SK-N-SH (cell line): ENCODE results near the gene WFDC9. TPM values are rescaled to one million over a fixed set of nuclear protein-coding genes. Genes with fewer than 3 reads are reported as not detected.

Source experiments
- CTCF ChIA-PET: fragments of 300-600, 350-600 bp; formaldehyde crosslinking; extraction: SDS; loops from one replicate; lab custom pipeline; 2021; lab: Yijun Ruan, JAX
- POLR2A ChIA-PET: fragments of 350-600 bp; sonication (Branson Sonifier 250); formaldehyde crosslinking; extraction: SDS; loops from one replicate; lab custom pipeline; 2020; ENCODE audit warnings: antibody characterized with exemption, inconsistent platforms; lab: Yijun Ruan, JAX
- DNase-seq: peaks from one replicate; pipeline ENCODE4 v3.0.0; 2012
- H2AFZ ChIP-seq: fragments of 200-600 bp; sonication (generic); 2 replicates; pipeline ENCODE4 v1.8.1; 2016; ENCODE audit warnings: antibody characterized with exemption, mild to moderate bottlenecking, low read depth
- H3F3A ChIP-seq: fragments of 200-600 bp; sonication (generic); replicated peaks from 2 replicates; pipeline ENCODE3; 2016; ENCODE audit warnings: antibody characterized with exemption, mild to moderate bottlenecking; ENCODE audit not compliant: insufficient read depth
- H3K27ac ChIP-seq, 2 experiments: fragments of 200-500 bp in 1 of 2; fragments of 200-600 bp in 1 of 2; sonication (Bioruptor generic) in 1 of 2; sonication (generic), shearing (Covaris generic) in 1 of 2; 2 replicates each; pipeline versions ENCODE4 v1.5.1 to v1.6.1; 2014 to 2016; ENCODE audit warnings: low read depth in 2 of 2, inconsistent platforms in 1 of 2, low read length in 1 of 2, mild to moderate bottlenecking in 1 of 2, mixed read lengths in 1 of 2
- H3K27me3 ChIP-seq: fragments of 200-600 bp; sonication (generic), shearing (Covaris generic); 2 replicates; pipeline ENCODE4 v1.6.1; 2016; ENCODE audit warnings: mixed run types; ENCODE audit not compliant: insufficient read depth
- H3K36me3 ChIP-seq, 2 experiments: fragments of 200-500 bp in 1 of 2; fragments of 200-600 bp in 1 of 2; sonication (Bioruptor generic) in 1 of 2; sonication (generic) in 1 of 2; replicated peaks in 1 of 2; 2 replicates each; pipeline versions ENCODE3 to v1.5.1; 2014 to 2016; ENCODE audit warnings: low read length in 1 of 2, mild to moderate bottlenecking in 1 of 2; ENCODE audit not compliant: insufficient read depth in 2 of 2, control insufficient read depth in 1 of 2
- H3K4me1 ChIP-seq, 2 experiments: fragments of 200-500 bp in 1 of 2; fragments of 200-600 bp in 1 of 2; sonication (Bioruptor generic) in 1 of 2; sonication (generic), shearing (Covaris generic) in 1 of 2; 2 replicates each; pipeline versions ENCODE4 v1.5.1 to v1.6.1; 2014 to 2016; ENCODE audit warnings: low read depth in 1 of 2, low read length in 1 of 2, mixed run types in 1 of 2; ENCODE audit not compliant: insufficient read depth in 2 of 2, control insufficient read depth in 1 of 2
- H3K4me2 ChIP-seq: fragments of 200-600 bp; sonication (generic), shearing (Covaris generic); 2 replicates; pipeline ENCODE4 v1.6.1; 2017; ENCODE audit warnings: mixed run types
- H3K4me3 ChIP-seq, 2 experiments: fragments of 200-500 bp in 1 of 2; fragments of 200-600 bp in 1 of 2; sonication (Bioruptor generic) in 1 of 2; sonication (generic), shearing (Covaris generic) in 1 of 2; 2 replicates each; pipeline versions ENCODE4 v1.5.1 to v1.8.1; 2014 to 2016; ENCODE audit warnings: low read depth in 2 of 2, inconsistent platforms in 1 of 2, low read length in 1 of 2, mild to moderate bottlenecking in 1 of 2, mixed read lengths in 1 of 2, moderate library complexity in 1 of 2
- H3K79me2 ChIP-seq: fragments of 200-600 bp; sonication (generic); 2 replicates; pipeline ENCODE4 v1.8.1; 2017; ENCODE audit warnings: mild to moderate bottlenecking; ENCODE audit not compliant: insufficient read depth
- H3K9ac ChIP-seq: fragments of 200-600 bp; sonication (generic); 2 replicates; pipeline ENCODE4 v1.6.1; 2017; ENCODE audit warnings: mixed run types
- H3K9me2 ChIP-seq: fragments of 200-600 bp; sonication (generic); 2 replicates; pipeline ENCODE4 v1.6.1; 2017; ENCODE audit warnings: mixed run types
- H3K9me3 ChIP-seq: fragments of 200-600 bp; sonication (generic); 2 replicates; pipeline ENCODE4 v1.6.1; 2017; ENCODE audit warnings: mixed run types, mild to moderate bottlenecking, moderate library complexity
- H4K20me1 ChIP-seq: fragments of 200-600 bp; sonication (generic); 2 replicates; pipeline ENCODE4 v1.6.1; 2017; ENCODE audit warnings: mild to moderate bottlenecking, mixed run types; ENCODE audit not compliant: insufficient read depth
- ELF1 ChIP-seq: IDR thresholded peaks from 2 replicates; pipeline ENCODE4 v1.4.0; 2012
- EP300 ChIP-seq, 2 experiments: IDR thresholded peaks; 2 replicates each; pipeline versions ENCODE4 v1.4.0 to v1.6.1; 2012; ENCODE audit warnings: borderline replicate concordance in 1 of 2, low read depth in 1 of 2, low read length in 1 of 2
- EZH2phosphoT487 ChIP-seq: fragments of 200-600 bp; sonication (generic); IDR thresholded peaks from 2 replicates; pipeline ENCODE4 v1.6.1; 2017; ENCODE audit warnings: low read depth, mixed run types, mild to moderate bottlenecking, antibody characterized with exemption, moderate library complexity, borderline replicate concordance
- FOSL2 ChIP-seq: IDR thresholded peaks from 2 replicates; pipeline ENCODE4 v1.4.0; 2012; ENCODE audit warnings: low read depth, mild to moderate bottlenecking, moderate library complexity, borderline replicate concordance
- FOXJ3 ChIP-seq: sonication (generic); formaldehyde crosslinking; IDR thresholded peaks from 2 replicates; pipeline ENCODE4 v1.5.1; 2020; ENCODE audit warnings: mild to moderate bottlenecking, missing genetic modification reagents
- FOXM1 ChIP-seq: IDR thresholded peaks from 2 replicates; pipeline ENCODE4 v1.4.0; 2012; ENCODE audit warnings: low read depth, mild to moderate bottlenecking
- GABPA ChIP-seq: IDR thresholded peaks from 2 replicates; pipeline ENCODE4 v1.4.0; 2012; ENCODE audit warnings: low read depth, mild to moderate bottlenecking
- GATA2 ChIP-seq: sonication (generic); formaldehyde crosslinking; IDR thresholded peaks from 2 replicates; pipeline ENCODE4 v1.5.0; 2020; ENCODE audit warnings: mild to moderate bottlenecking, missing genetic modification reagents
- MEF2A ChIP-seq: IDR thresholded peaks from 2 replicates; pipeline ENCODE4 v1.4.0; 2012; ENCODE audit warnings: low read depth, borderline replicate concordance
- POLR2AphosphoS5 ChIP-seq: IDR thresholded peaks from 2 replicates; pipeline ENCODE4 v1.6.1; 2012; ENCODE audit warnings: low read depth, low read length
- RAD21 ChIP-seq: IDR thresholded peaks from 2 replicates; pipeline ENCODE4 v1.6.1; 2012; ENCODE audit warnings: mild to moderate bottlenecking, low read length
- RCOR1 ChIP-seq: fragments of 150-350 bp; IDR thresholded peaks from 2 replicates; pipeline ENCODE4 v1.6.1; 2017; ENCODE audit warnings: antibody characterized with exemption, low read length
- RFX5 ChIP-seq: IDR thresholded peaks from 2 replicates; pipeline ENCODE4 v1.6.1; 2012; ENCODE audit warnings: mild to moderate bottlenecking, improper control_type of control experiment, low read length
- RXRA ChIP-seq: IDR thresholded peaks from 2 replicates; pipeline ENCODE4 v1.4.0; 2012; ENCODE audit warnings: low read depth, mild to moderate bottlenecking, borderline replicate concordance
- TCF12 ChIP-seq: IDR thresholded peaks from 2 replicates; pipeline ENCODE4 v1.4.0; 2012
- YY1 ChIP-seq: IDR thresholded peaks from 2 replicates; pipeline ENCODE4 v1.4.0; 2012; ENCODE audit warnings: low read depth, mild to moderate bottlenecking
- WGBS: methylation state at CpG from one replicate; pipeline ENCODE4 v1.1.6; 2017; ENCODE audit warnings: low lambda C conversion rate; 5-methylcytosine and 5-hydroxymethylcytosine counted together
- polyA plus RNA-seq, 3 experiments: library from polyadenylated mRNA; depleted of rRNA; stranded (reverse); fragments of >200 nt; gene quantifications; 2 replicates each; pipeline ENCODE4 v1.2.3, GENCODE V29; 2012
- TF ChIP-seq, protein P1 (sequence below): fragments of 150-350 bp; IDR thresholded peaks from 2 replicates; pipeline ENCODE4 v1.6.1; 2017; ENCODE audit warnings: antibody characterized with exemption, low read length, low read depth, borderline replicate concordance
- TF ChIP-seq, protein P2 (sequence below): fragments of 200-600 bp; sonication (generic); IDR thresholded peaks from 2 replicates; pipeline ENCODE4 v1.6.1; 2017; ENCODE audit warnings: antibody characterized with exemption, mild to moderate bottlenecking, moderate library complexity
- TF ChIP-seq, protein P3 (sequence below): IDR thresholded peaks from 2 replicates; pipeline ENCODE4 v1.4.0; 2012; ENCODE audit warnings: low read depth, borderline replicate concordance
- TF ChIP-seq, protein P4 (sequence below): IDR thresholded peaks from 2 replicates; pipeline ENCODE4 v1.4.0; 2012; ENCODE audit warnings: low read depth

The WFDC9 gene
- polyA plus RNA-seq, 1 of the 3 experiments (the other 2 are of a cell fraction) = not detected

DNA sequence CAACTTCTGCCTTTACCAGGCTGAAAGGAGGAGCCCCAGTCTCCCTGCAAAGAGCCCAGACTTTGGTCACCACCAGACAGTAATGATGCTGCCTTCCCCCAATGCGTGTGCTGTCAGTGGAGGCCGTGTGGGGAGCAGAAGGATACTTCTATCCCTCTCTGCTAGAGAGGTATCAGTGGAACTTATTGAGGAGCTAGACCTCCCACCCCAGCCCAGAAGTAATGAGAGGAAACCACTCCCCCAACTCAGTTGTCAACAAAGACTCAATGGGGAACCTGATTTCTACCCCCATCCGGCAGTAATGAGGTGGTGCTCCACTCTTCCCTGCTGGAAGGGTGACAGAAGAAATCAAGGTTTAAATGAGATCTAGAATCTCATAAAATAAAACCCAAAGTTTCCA is 47.6 kb downstream of the WFDC9 start:
- Histone ChIP-seq H3K27ac (no peak overlapping the region), H4K20me1 (no peaks in the 10 kb centered on the region), H3K27me3 (peaks cover 38% of the 10 kb centered on the region; the same call in 1 of the 2 replicates), H3K4me1 (no peaks in the 10 kb centered on the region), H3K9me2 (no peaks in the 10 kb centered on the region), H3F3A (no peaks in the 10 kb centered on the region), H3K9ac (no peak overlapping the region), H3K9me3 (no peaks in the 10 kb centered on the region), H3K4me2 (no peak overlapping the region), H3K36me3 (no peaks in the 10 kb centered on the region), H3K79me2 (no peaks in the 10 kb centered on the region), H2AFZ (no peak overlapping the region), H3K4me3 (no peak overlapping the region)
- POLR2A ChIA-PET = no interaction called here
- CTCF ChIA-PET = interaction anchor here (1.7 kb wide), 1 partner anchor 188 kb away, joined by 7 read pairs; no protein-coding TSS in a partner anchor
- DNase-seq = no peak
- WGBS = 11% methylated on average over 3 of the region's 3 CpGs
- TF ChIP-seq YY1 (no peak), FOXJ3 (no peak), EZH2phosphoT487 (no peak), FOXM1 (no peak), RFX5 (no peak), RXRA (no peak), GATA2 (CRISPR knock-in tag) (no peak), TCF12 (no peak), FOSL2 (no peak), RCOR1 (no peak), ELF1 (no peak), POLR2AphosphoS5 (no peak), EP300 (IDR thresholded peaks at IDR 0.05; ENCODE audit: borderline replicate concordance in 1 of 2, low read depth in 1 of 2, low read length in 1 of 2) (no peak), RAD21 (no peak), MEF2A (no peak), GABPA (no peak)
- TF ChIP-seq, protein P1, sequence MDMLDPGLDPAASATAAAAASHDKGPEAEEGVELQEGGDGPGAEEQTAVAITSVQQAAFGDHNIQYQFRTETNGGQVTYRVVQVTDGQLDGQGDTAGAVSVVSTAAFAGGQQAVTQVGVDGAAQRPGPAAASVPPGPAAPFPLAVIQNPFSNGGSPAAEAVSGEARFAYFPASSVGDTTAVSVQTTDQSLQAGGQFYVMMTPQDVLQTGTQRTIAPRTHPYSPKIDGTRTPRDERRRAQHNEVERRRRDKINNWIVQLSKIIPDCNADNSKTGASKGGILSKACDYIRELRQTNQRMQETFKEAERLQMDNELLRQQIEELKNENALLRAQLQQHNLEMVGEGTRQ = no peak
- TF ChIP-seq, protein P2, sequence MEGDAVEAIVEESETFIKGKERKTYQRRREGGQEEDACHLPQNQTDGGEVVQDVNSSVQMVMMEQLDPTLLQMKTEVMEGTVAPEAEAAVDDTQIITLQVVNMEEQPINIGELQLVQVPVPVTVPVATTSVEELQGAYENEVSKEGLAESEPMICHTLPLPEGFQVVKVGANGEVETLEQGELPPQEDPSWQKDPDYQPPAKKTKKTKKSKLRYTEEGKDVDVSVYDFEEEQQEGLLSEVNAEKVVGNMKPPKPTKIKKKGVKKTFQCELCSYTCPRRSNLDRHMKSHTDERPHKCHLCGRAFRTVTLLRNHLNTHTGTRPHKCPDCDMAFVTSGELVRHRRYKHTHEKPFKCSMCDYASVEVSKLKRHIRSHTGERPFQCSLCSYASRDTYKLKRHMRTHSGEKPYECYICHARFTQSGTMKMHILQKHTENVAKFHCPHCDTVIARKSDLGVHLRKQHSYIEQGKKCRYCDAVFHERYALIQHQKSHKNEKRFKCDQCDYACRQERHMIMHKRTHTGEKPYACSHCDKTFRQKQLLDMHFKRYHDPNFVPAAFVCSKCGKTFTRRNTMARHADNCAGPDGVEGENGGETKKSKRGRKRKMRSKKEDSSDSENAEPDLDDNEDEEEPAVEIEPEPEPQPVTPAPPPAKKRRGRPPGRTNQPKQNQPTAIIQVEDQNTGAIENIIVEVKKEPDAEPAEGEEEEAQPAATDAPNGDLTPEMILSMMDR = no peak
- TF ChIP-seq, protein P3, sequence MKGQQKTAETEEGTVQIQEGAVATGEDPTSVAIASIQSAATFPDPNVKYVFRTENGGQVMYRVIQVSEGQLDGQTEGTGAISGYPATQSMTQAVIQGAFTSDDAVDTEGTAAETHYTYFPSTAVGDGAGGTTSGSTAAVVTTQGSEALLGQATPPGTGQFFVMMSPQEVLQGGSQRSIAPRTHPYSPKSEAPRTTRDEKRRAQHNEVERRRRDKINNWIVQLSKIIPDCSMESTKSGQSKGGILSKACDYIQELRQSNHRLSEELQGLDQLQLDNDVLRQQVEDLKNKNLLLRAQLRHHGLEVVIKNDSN = no peak
- TF ChIP-seq, protein P4, sequence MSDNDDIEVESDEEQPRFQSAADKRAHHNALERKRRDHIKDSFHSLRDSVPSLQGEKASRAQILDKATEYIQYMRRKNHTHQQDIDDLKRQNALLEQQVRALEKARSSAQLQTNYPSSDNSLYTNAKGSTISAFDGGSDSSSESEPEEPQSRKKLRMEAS = no peak
